HepG2 (cell line): Measurements from ENCODE around the gene FIS1. TPM values are rescaled to one million over a fixed set of nuclear protein-coding genes. Genes with fewer than 3 reads are reported as not detected.
A peak's percentile ranks its signal among the peaks of the same experiment; 100 is the strongest.

Experiments
- AGO2 ChIP-seq: fragments of 200-400 bp; formaldehyde crosslinking; optimal IDR thresholded peaks from 2 replicates; pipeline ENCODE3; 2017; ENCODE audit warnings: mild to moderate bottlenecking, low read depth, low read length, moderate library complexity
- AKAP8 ChIP-seq: sonication (generic); formaldehyde crosslinking; IDR thresholded peaks from 2 replicates; pipeline ENCODE4 v1.5.1; 2020; ENCODE audit warnings: mild to moderate bottlenecking, missing genetic modification reagents
- BCL6 ChIP-seq: IDR thresholded peaks from 2 replicates; pipeline ENCODE4 v1.6.1; 2016; ENCODE audit warnings: missing genetic modification reagents, missing compliant biosample characterization
- CEBPG ChIP-seq: IDR thresholded peaks from 2 replicates; pipeline ENCODE4 v1.6.1; 2016
- DZIP1 ChIP-seq: sonication (generic); formaldehyde crosslinking; IDR thresholded peaks from 2 replicates; pipeline ENCODE4 v1.5.0; 2020; ENCODE audit warnings: mild to moderate bottlenecking, missing genetic modification reagents
- ETV6 ChIP-seq: sonication (generic); formaldehyde crosslinking; conservative IDR thresholded peaks from 2 replicates; pipeline ENCODE4 v1.4.0; 2020; ENCODE audit warnings: missing genetic modification reagents
- JUN ChIP-seq: sonication (generic); formaldehyde crosslinking; IDR thresholded peaks from 2 replicates; pipeline ENCODE4 v1.4.0; 2020; ENCODE audit warnings: mild to moderate bottlenecking, missing genetic modification reagents
- MTF2 ChIP-seq: sonication (generic); formaldehyde crosslinking; IDR thresholded peaks from 2 replicates; pipeline ENCODE4 v1.5.0; 2020; ENCODE audit warnings: missing genetic modification reagents, borderline replicate concordance
- NAIF1 ChIP-seq: sonication (generic); formaldehyde crosslinking; IDR thresholded peaks from 2 replicates; pipeline ENCODE4 v1.5.0; 2020; ENCODE audit warnings: mild to moderate bottlenecking, missing genetic modification reagents, borderline replicate concordance
- NCOA2 ChIP-seq: sonication (generic); formaldehyde crosslinking; IDR thresholded peaks from 2 replicates; pipeline ENCODE4 v1.8.0; 2022; ENCODE audit warnings: inconsistent platforms
- PAX8 ChIP-seq: sonication (generic); formaldehyde crosslinking; IDR thresholded peaks from 2 replicates; pipeline ENCODE4 v1.8.0; 2022; ENCODE audit warnings: mild to moderate bottlenecking, missing genetic modification reagents, borderline replicate concordance
- PLSCR1 ChIP-seq: sonication (generic); formaldehyde crosslinking; IDR thresholded peaks from 2 replicates; pipeline ENCODE4 v1.5.0; 2020; ENCODE audit warnings: missing genetic modification reagents, mild to moderate bottlenecking, borderline replicate concordance
- RXRA ChIP-seq: sonication (generic); formaldehyde crosslinking; IDR thresholded peaks from 2 replicates; pipeline ENCODE4 v1.5.1; 2020; ENCODE audit warnings: missing genetic modification reagents
- SIN3B ChIP-seq: fragments of 150-350 bp; IDR thresholded peaks from 2 replicates; pipeline ENCODE4 v1.6.1; 2014; ENCODE audit warnings: low read length
- TOE1 ChIP-seq: sonication (generic); formaldehyde crosslinking; IDR thresholded peaks from 2 replicates; pipeline ENCODE4 v1.4.0; 2020; ENCODE audit warnings: mild to moderate bottlenecking, missing genetic modification reagents
- ZBTB21 ChIP-seq: sonication (generic); formaldehyde crosslinking; IDR thresholded peaks from 2 replicates; pipeline ENCODE4 v1.4.0; 2020; ENCODE audit warnings: missing genetic modification reagents
- ZFP36L1 ChIP-seq: sonication (generic); formaldehyde crosslinking; IDR thresholded peaks from 2 replicates; pipeline ENCODE4 v1.8.0; 2022; ENCODE audit warnings: mild to moderate bottlenecking, missing genetic modification reagents, moderate library complexity
- ZNF326 ChIP-seq: sonication (generic); formaldehyde crosslinking; IDR thresholded peaks from 2 replicates; pipeline ENCODE4 v1.4.0; 2020; ENCODE audit warnings: missing genetic modification reagents, borderline replicate concordance
- ZNF547 ChIP-seq: sonication (generic); formaldehyde crosslinking; IDR thresholded peaks from 2 replicates; pipeline ENCODE4 v1.5.1; 2020; ENCODE audit warnings: mild to moderate bottlenecking, missing genetic modification reagents
- ZNF580 ChIP-seq: IDR thresholded peaks from 2 replicates; pipeline ENCODE4 v1.6.1; 2016; ENCODE audit warnings: low read depth, borderline replicate concordance
- polyA plus RNA-seq, 8 experiments: library from polyadenylated mRNA; depleted of rRNA in 3 of 8; stranded (reverse) in 7 of 8; unstranded in 1 of 8; fragments of >200 nt; fragmentation: Illumina TruSeq in 4 of 8; extraction: Trizol in 4 of 8; gene quantifications; 2 replicates each; pipeline versions ENCODE4 v1.2.1 to v1.2.3, GENCODE V29; 2011 to 2016; ENCODE audit warnings: low read depth in 4 of 8, missing spikeins in 1 of 8, mixed read lengths in 1 of 8; ENCODE audit not compliant: insufficient read depth in 1 of 8
- total RNA-seq, 5 experiments: library from RNA; depleted of rRNA; stranded (reverse); fragments of >200 nt; fragmentation: Illumina TruSeq; extraction: Trizol; gene quantifications; 2 replicates each; pipeline ENCODE4 v1.2.3, GENCODE V29; 2016; ENCODE audit warnings: low read depth in 1 of 5
- TF ChIP-seq, protein P1 (sequence below): sonication (generic); formaldehyde crosslinking; IDR thresholded peaks from 2 replicates; pipeline ENCODE4 v1.8.1; 2022; ENCODE audit warnings: low read depth, mild to moderate bottlenecking, missing genetic modification reagents
- TF ChIP-seq, protein P2 (sequence below): sonication (generic); formaldehyde crosslinking; IDR thresholded peaks from 2 replicates; pipeline ENCODE4 v1.8.1; 2023; ENCODE audit warnings: mild to moderate bottlenecking, missing genetic modification reagents

The FIS1 gene
- total and polyA plus RNA-seq, 2 of the 13 experiments (the other 11 are each of a cell fraction or from before 2014, with no cell fraction given), result 97.5 to 101 TPM

DNA sequence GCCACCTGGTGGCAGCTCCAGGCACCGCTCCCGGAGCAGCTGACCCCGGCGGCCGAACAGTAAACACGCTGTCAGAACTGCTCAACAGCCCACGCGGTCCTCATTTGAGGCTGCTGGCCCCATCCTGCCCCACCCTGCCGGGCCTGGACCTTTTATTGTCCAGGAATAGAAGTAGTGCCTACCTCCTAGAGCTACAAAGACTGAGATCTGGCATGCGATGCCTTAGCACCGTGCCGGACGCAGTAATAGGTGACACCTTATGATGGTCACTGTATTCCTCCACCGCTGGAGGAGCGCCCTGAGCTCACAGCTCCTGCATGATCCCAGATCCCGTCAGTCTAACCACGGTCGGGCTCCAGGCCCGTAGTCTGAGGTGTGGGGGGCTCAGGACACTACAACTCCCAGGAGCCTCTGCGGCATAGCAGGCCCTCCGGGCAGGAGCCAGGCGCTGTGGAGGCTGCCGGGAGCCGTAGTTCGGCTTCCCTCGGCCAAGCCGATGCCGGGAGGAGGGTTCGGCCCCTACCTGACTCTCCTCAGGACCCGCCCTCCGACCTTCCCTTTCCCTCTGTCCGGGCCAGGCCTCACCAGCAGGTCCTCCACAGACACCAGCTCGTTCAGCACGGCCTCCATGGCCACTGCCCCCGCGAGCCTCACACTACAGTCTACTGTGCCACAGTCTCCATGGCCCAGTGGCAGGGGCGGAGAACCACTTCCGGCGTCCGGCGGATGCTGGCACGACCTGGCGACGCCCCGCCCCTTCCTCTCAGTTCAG, at the start of gene FIS1 (continued):
- peak; percentile 54; the same call in 1 of the 2 replicates for TF ChIP-seq ZNF580 (CRISPR knock-in tag)
- TF ChIP-seq, protein P1, sequence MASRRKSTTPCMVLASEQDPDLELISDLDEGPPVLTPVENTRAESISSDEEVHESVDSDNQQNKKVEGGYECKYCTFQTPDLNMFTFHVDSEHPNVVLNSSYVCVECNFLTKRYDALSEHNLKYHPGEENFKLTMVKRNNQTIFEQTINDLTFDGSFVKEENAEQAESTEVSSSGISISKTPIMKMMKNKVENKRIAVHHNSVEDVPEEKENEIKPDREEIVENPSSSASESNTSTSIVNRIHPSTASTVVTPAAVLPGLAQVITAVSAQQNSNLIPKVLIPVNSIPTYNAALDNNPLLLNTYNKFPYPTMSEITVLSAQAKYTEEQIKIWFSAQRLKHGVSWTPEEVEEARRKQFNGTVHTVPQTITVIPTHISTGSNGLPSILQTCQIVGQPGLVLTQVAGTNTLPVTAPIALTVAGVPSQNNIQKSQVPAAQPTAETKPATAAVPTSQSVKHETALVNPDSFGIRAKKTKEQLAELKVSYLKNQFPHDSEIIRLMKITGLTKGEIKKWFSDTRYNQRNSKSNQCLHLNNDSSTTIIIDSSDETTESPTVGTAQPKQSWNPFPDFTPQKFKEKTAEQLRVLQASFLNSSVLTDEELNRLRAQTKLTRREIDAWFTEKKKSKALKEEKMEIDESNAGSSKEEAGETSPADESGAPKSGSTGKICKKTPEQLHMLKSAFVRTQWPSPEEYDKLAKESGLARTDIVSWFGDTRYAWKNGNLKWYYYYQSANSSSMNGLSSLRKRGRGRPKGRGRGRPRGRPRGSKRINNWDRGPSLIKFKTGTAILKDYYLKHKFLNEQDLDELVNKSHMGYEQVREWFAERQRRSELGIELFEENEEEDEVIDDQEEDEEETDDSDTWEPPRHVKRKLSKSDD (CRISPR knock-in tag), result peak; percentile 56
- TF ChIP-seq AGO2, result peak; percentile 98
- peak; percentile 77 for TF ChIP-seq RXRA
- no peak for TF ChIP-seq JUN (CRISPR knock-in tag)
- no peak for TF ChIP-seq PAX8 (CRISPR knock-in tag)
- no peak for TF ChIP-seq SIN3B
- no peak for TF ChIP-seq ETV6 (CRISPR knock-in tag)
- peak; percentile 19; the same call in 1 of the 2 replicates for TF ChIP-seq CEBPG (CRISPR knock-in tag)
- TF ChIP-seq ZNF547 (CRISPR knock-in tag), result peak; percentile 42; the same call in 1 of the 2 replicates
- TF ChIP-seq ZFP36L1 (CRISPR knock-in tag), result 0 out of 2 replicates have a peak, but pooled peaks have one; percentile 41
- no peak for TF ChIP-seq ZBTB21 (CRISPR knock-in tag)
- TF ChIP-seq TOE1 (CRISPR knock-in tag), result no peak; the same call in 1 of the 2 replicates
- TF ChIP-seq DZIP1 (CRISPR knock-in tag), result 0 out of 2 replicates have a peak, but pooled peaks have one; percentile 44
- peak; percentile 47; the same call in 1 of the 2 replicates for TF ChIP-seq NCOA2 (CRISPR knock-in tag)
- peak; percentile 34; the same call in 1 of the 2 replicates for TF ChIP-seq BCL6 (CRISPR knock-in tag)
- TF ChIP-seq AKAP8, result peak; percentile 82
- TF ChIP-seq MTF2, result 0 out of 2 replicates have a peak, but pooled peaks have one; percentile 21
- TF ChIP-seq, protein P2, sequence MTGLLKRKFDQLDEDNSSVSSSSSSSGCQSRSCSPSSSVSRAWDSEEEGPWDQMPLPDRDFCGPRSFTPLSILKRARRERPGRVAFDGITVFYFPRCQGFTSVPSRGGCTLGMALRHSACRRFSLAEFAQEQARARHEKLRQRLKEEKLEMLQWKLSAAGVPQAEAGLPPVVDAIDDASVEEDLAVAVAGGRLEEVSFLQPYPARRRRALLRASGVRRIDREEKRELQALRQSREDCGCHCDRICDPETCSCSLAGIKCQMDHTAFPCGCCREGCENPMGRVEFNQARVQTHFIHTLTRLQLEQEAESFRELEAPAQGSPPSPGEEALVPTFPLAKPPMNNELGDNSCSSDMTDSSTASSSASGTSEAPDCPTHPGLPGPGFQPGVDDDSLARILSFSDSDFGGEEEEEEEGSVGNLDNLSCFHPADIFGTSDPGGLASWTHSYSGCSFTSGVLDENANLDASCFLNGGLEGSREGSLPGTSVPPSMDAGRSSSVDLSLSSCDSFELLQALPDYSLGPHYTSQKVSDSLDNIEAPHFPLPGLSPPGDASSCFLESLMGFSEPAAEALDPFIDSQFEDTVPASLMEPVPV, result 0 out of 2 replicates have a peak, but pooled peaks have one; percentile 7
- no peak for TF ChIP-seq ZNF326
- TF ChIP-seq PLSCR1 (CRISPR knock-in tag), result no peak
- TF ChIP-seq NAIF1, result 0 out of 2 replicates have a peak, but pooled peaks have one; percentile 14
